GM18502 (cell line): ENCODE measurements around the gene FAM110A.
"Not testable (repeated sequence)": the region's sequence is repeated elsewhere in the genome, so short reads cannot be mapped to it uniquely, and the experiment has no call there.

Experiments
- ATAC-seq: cut with Tn5 transposase; IDR thresholded peaks from one replicate; pipeline ENCODE4 v1.9.1; 2021; ENCODE audit warnings: mild to moderate bottlenecking; ENCODE audit not compliant: unreplicated experiment, poor library complexity

The FAM110A gene

GRCh38 chr20:841568-842546 lies 8.3 kb downstream of the FAM110A start:
- no peak for ATAC-seq

GRCh38 chr20:842547-842940 lies 9.0 kb downstream of the FAM110A start:
- no peak for ATAC-seq

GRCh38 chr20:843912-844311 lies 10.4 kb downstream of the FAM110A start:
- no peak for ATAC-seq

- peak; percentile 96 for ATAC-seq
These were observed 11.1 kb downstream of the FAM110A start for GRCh38 chr20:844473-845225.

GRCh38 chr20:845226-845868 lies 11.8 kb downstream of the FAM110A start:
- no peak for ATAC-seq

- no peak for ATAC-seq
These were observed 12.7 kb downstream of the FAM110A start for GRCh38 chr20:845941-846893.

GRCh38 chr20:846894-847278 lies 13.4 kb downstream of the FAM110A start:
- no peak for ATAC-seq

- ATAC-seq, result no peak
These were observed 14.7 kb downstream of the FAM110A start for GRCh38 chr20:848193-848592.

- not testable (repeated sequence) for ATAC-seq
These were observed 15.2 kb downstream of the FAM110A start for GRCh38 chr20:848731-849130.

GRCh38 chr20:853406-853996 lies 20.0 kb downstream of the FAM110A start:
- no peak for ATAC-seq

- ATAC-seq, result no peak
These were observed 21.1 kb downstream of the FAM110A start for GRCh38 chr20:854601-855000.

GRCh38 chr20:855466-856360 lies 22.2 kb downstream of the FAM110A start:
- ATAC-seq, result no peak

GRCh38 chr20:856361-856775 lies 22.9 kb downstream of the FAM110A start:
- no peak for ATAC-seq

GRCh38 chr20:858011-858410 lies 24.5 kb downstream of the FAM110A start:
- ATAC-seq, result no peak

GRCh38 chr20:859751-860231 lies 26.3 kb downstream of the FAM110A start:
- no peak for ATAC-seq

GRCh38 chr20:860891-861290 lies 27.4 kb downstream of the FAM110A start:
- ATAC-seq, result no peak

- ATAC-seq, result no peak
These were observed 31.9 kb downstream of the FAM110A start for GRCh38 chr20:865440-865839.

- no peak for ATAC-seq
These were observed 34.8 kb downstream of the FAM110A start for GRCh38 chr20:868279-868678.
